ENCODE measurements around the gene C9.

GRCh38 chr5:39349484-39349883, 14.8 kb downstream of the C9 start:
- TF ChIP-seq EZH2phosphoT487 (IDR thresholded peaks at IDR 0.05; ENCODE audit: borderline replicate concordance, low read length), result no peak
- TF ChIP-seq CTCF (IDR thresholded peaks at IDR 0.05; ENCODE audit: low read depth, low read length, poor library complexity, severe bottlenecking), result no peak

All from DOHH2 (cell line).